K562 (cell line): ENCODE results near the gene SMU1. TPM values are rescaled to one million over a fixed set of nuclear protein-coding genes. Genes with fewer than 3 reads are reported as not detected.

Source experiments
- ATAC-seq: fragments of 200-7000 bp; cut with Tn5 transposase; 3 replicates; pipeline ENCODE4 v1.9.1; 2020; ENCODE audit warnings: moderate library complexity
- BruUV-seq: library from RNA; stranded (reverse); fragments of 400-500 nt; replicated peaks from 2 replicates; lab custom pipeline; 2021; lab: Mats Ljungman, UMichigan
- CTCF ChIA-PET: fragments of 300-600 bp; formaldehyde crosslinking; extraction: SDS; loops from one replicate; lab custom pipeline; 2021; ENCODE audit warnings: low intra/inter-chr PET ratio; lab: Yijun Ruan, JAX
- POLR2A ChIA-PET: fragments of 300-600, 350-650 bp; sonication (Branson Sonifier 250); formaldehyde crosslinking; extraction: SDS; loops from one replicate; lab custom pipeline; 2021; ENCODE audit warnings: antibody characterized with exemption, inconsistent platforms; lab: Yijun Ruan, JAX
- DNase-seq, 4 experiments: peaks; one replicate each; pipeline versions ENCODE4 v3.0.0 to v3.0.0-alpha.2; 2011 to 2018; ENCODE audit warnings: low spot score in 3 of 4, mixed read lengths in 3 of 4; ENCODE audit errors: extremely low read depth in 1 of 4
- FAIRE-seq: peaks from 2 replicates; lab custom pipeline; 2011; peaks lifted over from hg19 to GRCh38; lab: Jason Lieb, UNC
- H2AFZ ChIP-seq: 2 replicates; pipeline ENCODE4 v1.6.0; 2011; ENCODE audit warnings: low read depth, low read length, control low read depth, inconsistent platforms
- H3K27ac ChIP-seq: fragments of 200-600 bp; 3 replicates; pipeline ENCODE4 v1.8.0; 2011; ENCODE audit warnings: low read depth, mild to moderate bottlenecking, control low read depth, inconsistent platforms, low read length, moderate library complexity, mixed read lengths; ENCODE audit errors: extremely low read depth
- H3K27me3 ChIP-seq, 2 experiments: fragments of 300-600 bp in 1 of 2; 2 replicates in 1 of 2; 3 replicates in 1 of 2; pipeline versions ENCODE4 v1.6.0 to v1.8.0; 2011; ENCODE audit warnings: inconsistent platforms in 2 of 2, low read length in 2 of 2, mild to moderate bottlenecking in 1 of 2, mixed read lengths in 1 of 2, moderate library complexity in 1 of 2; ENCODE audit not compliant: control insufficient read depth in 2 of 2, insufficient read depth in 2 of 2
- H3K36me3 ChIP-seq: fragments of 300-600 bp; 3 replicates; pipeline ENCODE4 v1.8.0; 2011; ENCODE audit warnings: mild to moderate bottlenecking, low read length, inconsistent platforms; ENCODE audit not compliant: control insufficient read depth, insufficient read depth
- H3K4me1 ChIP-seq, 2 experiments: fragments of 200-600 bp in 1 of 2; replicated peaks in 1 of 2; 2 replicates in 1 of 2; 3 replicates in 1 of 2; pipeline versions ENCODE4 v1.5.1 to v1.8.0; 2011; ENCODE audit warnings: inconsistent platforms in 2 of 2, low read length in 2 of 2, mild to moderate bottlenecking in 1 of 2, mixed read lengths in 1 of 2, moderate library complexity in 1 of 2; ENCODE audit not compliant: control insufficient read depth in 2 of 2, insufficient read depth in 2 of 2
- H3K4me2 ChIP-seq: 2 replicates; pipeline ENCODE4 v1.6.1; 2011; ENCODE audit warnings: low read length, control low read depth, inconsistent platforms, mixed read lengths; ENCODE audit not compliant: insufficient read depth
- H3K4me3 ChIP-seq: fragments of 200-600 bp; sonication (generic), shearing (Covaris generic); 2 replicates; pipeline ENCODE4 v1.5.1; 2016; ENCODE audit warnings: control low read depth, inconsistent platforms
- H3K79me2 ChIP-seq: fragments of 200-600 bp; 3 replicates; pipeline ENCODE4 v1.8.0; 2011; ENCODE audit warnings: low read length, inconsistent platforms; ENCODE audit not compliant: control insufficient read depth, insufficient read depth
- H3K9ac ChIP-seq, 2 experiments: 2 replicates each; pipeline versions ENCODE4 v1.6.0 to v1.6.1; 2011; ENCODE audit warnings: low read depth in 2 of 2, low read length in 2 of 2, control low read depth in 1 of 2, inconsistent platforms in 1 of 2, mild to moderate bottlenecking in 1 of 2, mixed read lengths in 1 of 2; ENCODE audit not compliant: insufficient read depth in 1 of 2
- H3K9me1 ChIP-seq: one replicate; pipeline ENCODE4 v1.6.0; 2011; ENCODE audit warnings: inconsistent platforms, mild to moderate bottlenecking, low read length, moderate library complexity; ENCODE audit not compliant: control insufficient read depth, insufficient read depth
- H3K9me3 ChIP-seq: replicated peaks from 2 replicates; pipeline ENCODE4 v1.5.1; 2011; ENCODE audit warnings: low read depth, low read length, inconsistent platforms; ENCODE audit not compliant: control insufficient read depth, insufficient read depth
- H4K20me1 ChIP-seq: replicated peaks from 2 replicates; pipeline ENCODE4 v1.6.1; 2011; ENCODE audit warnings: low read length, inconsistent platforms, mixed read lengths; ENCODE audit not compliant: control insufficient read depth, insufficient read depth
- CAMTA2 ChIP-seq: fragments of 250-450 bp; sonication (Bioruptor Pico); conservative IDR thresholded peaks from 2 replicates; pipeline ENCODE4 v1.5.1; 2022
- CBFA2T2 ChIP-seq: fragments of 450-650 bp; conservative IDR thresholded peaks from 2 replicates; pipeline ENCODE4 v1.6.1; 2017; ENCODE audit warnings: mild to moderate bottlenecking
- CBFA2T3 ChIP-seq: fragments of 450-650 bp; IDR thresholded peaks from 2 replicates; pipeline ENCODE4 v1.6.1; 2017
- GMEB1 ChIP-seq: fragments of 250-450 bp; sonication (Bioruptor Pico); IDR thresholded peaks from 2 replicates; pipeline ENCODE4 v1.4.0; 2020; ENCODE audit warnings: mild to moderate bottlenecking
- KDM1A ChIP-seq, 2 experiments: fragments of 450-650 bp; IDR thresholded peaks; 2 replicates each; pipeline ENCODE4 v1.6.1; 2016; ENCODE audit warnings: mild to moderate bottlenecking in 2 of 2
- MEF2D ChIP-seq: conservative IDR thresholded peaks from 2 replicates; pipeline ENCODE4 v1.6.1; 2016; ENCODE audit warnings: low read depth, missing genetic modification characterization, missing compliant biosample characterization
- MEIS2 ChIP-seq: fragments of 450-650 bp; IDR thresholded peaks from 2 replicates; pipeline ENCODE4 v1.6.1; 2014; ENCODE audit warnings: mild to moderate bottlenecking; ENCODE audit not compliant: partially characterized antibody
- MYBL2 ChIP-seq, 2 experiments: fragments of 450-650 bp in 1 of 2; sonication (generic) in 1 of 2; formaldehyde crosslinking in 1 of 2; IDR thresholded peaks; 2 replicates each; pipeline versions ENCODE4 v1.6.1 to v1.8.1; 2017 to 2022; ENCODE audit warnings: borderline replicate concordance in 1 of 2, inconsistent platforms in 1 of 2, low read depth in 1 of 2, mild to moderate bottlenecking in 1 of 2, missing genetic modification reagents in 1 of 2, moderate library complexity in 1 of 2
- TAL1 ChIP-seq: fragments of 450-650 bp; IDR thresholded peaks from 2 replicates; pipeline ENCODE4 v1.6.1; 2016; ENCODE audit warnings: mild to moderate bottlenecking
- TCF3 ChIP-seq: sonication (generic); formaldehyde crosslinking; IDR thresholded peaks from 2 replicates; pipeline ENCODE4 v1.4.0; 2020; ENCODE audit warnings: mild to moderate bottlenecking, missing genetic modification reagents
- THRA ChIP-seq: fragments of 450-650 bp; IDR thresholded peaks from 2 replicates; pipeline ENCODE4 v1.6.1; 2017; ENCODE audit warnings: mild to moderate bottlenecking, moderate library complexity
- WGBS: fragments of 100-300 bp; shearing (Covaris generic); methylation state at CpG from one replicate; pipeline ENCODE4 v1.1.6; 2016; ENCODE audit warnings: low coverage, mixed read lengths; ENCODE audit not compliant: insufficient coverage; ENCODE audit errors: missing lambda C conversion rate; 5-methylcytosine and 5-hydroxymethylcytosine counted together
- in situ Hi-C: fragments of 300-500 bp; cut with MboI; formaldehyde crosslinking; loops from 4 replicates; pipeline ENCODE4 v1.15.0; 2018; ENCODE audit warnings: inconsistent platforms, mixed read lengths
- intact Hi-C: fragments of 100-400 bp; cut with micrococcal nuclease; formaldehyde crosslinking; loops from 2 replicates; pipeline ENCODE4 v1.14.2; 2022
- polyA plus RNA-seq, 8 experiments: library from polyadenylated mRNA; depleted of rRNA in 4 of 8; stranded (reverse) in 5 of 8; unstranded in 3 of 8; fragments of >200 nt; fragmentation: Nextera tagmentation in 2 of 8; fragmentation: Illumina TruSeq in 1 of 8; extraction: Ambion mirVana in 2 of 8; extraction: Trizol in 1 of 8; gene quantifications; 2 replicates each; pipeline versions ENCODE4 v1.2.1 to v1.2.3, GENCODE V29; 2011 to 2014; ENCODE audit warnings: inconsistent platforms in 1 of 8, missing spikeins in 1 of 8
- total RNA-seq, 7 experiments: library from RNA; depleted of rRNA in 6 of 7; stranded (reverse); fragments of >200 nt in 6 of 7; fragmentation: Illumina TruSeq in 2 of 7; extraction: Trizol in 2 of 7; gene quantifications; 2 replicates each; pipeline versions ENCODE4 v1.2.1 to v1.2.3, GENCODE V29; 2011 to 2021; ENCODE audit warnings: low replicate concordance in 1 of 7
- TF ChIP-seq, protein P1 (sequence below): sonication (generic); formaldehyde crosslinking; IDR thresholded peaks from 2 replicates; pipeline ENCODE4 v1.8.0; 2022; ENCODE audit warnings: missing genetic modification reagents, mild to moderate bottlenecking, moderate library complexity, borderline replicate concordance

The SMU1 gene
- total and polyA plus RNA-seq, 9 of the 15 experiments (the other 6 are each of a cell fraction or from before 2014, with no cell fraction given), result 13.2 to 33.4 (median 20.7) TPM

GRCh38 chr9:32992595-32993238 is 83.8 kb downstream of the SMU1 start:
- ChIA-PET CTCF (no interaction called here), POLR2A (interaction anchor here (0.6 to 2.9 kb wide), 5 partner anchors 9 to 1024 kb away, joined by 3 to 7 read pairs (median 4); partner anchors contain the start of genes APTX and DNAJA1)

More at GRCh38 chr9:32992595-32993238, 83.8 kb downstream of the SMU1 start:
- in situ Hi-C loops, result no loop called here
- intact Hi-C loops, result loop anchor here (2.0 to 10.0 kb wide), 2 partner anchors 32 to 232 kb away; partner anchors contain the start of gene DNAJA1
- H3K4me1 ChIP-seq, result peaks cover 14 to 22% of the 10 kb centered on the region in 2 experiments; a peak in 4 of 5 replicates
- TF ChIP-seq CBFA2T3 (peak; percentile 75), GMEB1 (no peak), TCF3 (CRISPR knock-in tag) (peak; percentile 54), TAL1 (peak; percentile 40; the same call in 1 of the 2 replicates), CBFA2T2 (peak; percentile 55; the same call in 1 of the 2 replicates), CAMTA2 (CRISPR knock-in tag) (no peak), THRA (no peak), KDM1A (IDR thresholded peaks at IDR 0.05) (peak in 1 of 2 experiments; percentile 31; a peak in 1 of 4 replicates), MEF2D (tag) (no peak), MYBL2 (IDR thresholded peaks at IDR 0.05; ENCODE audit: low read depth) (no peak), MYBL2 (CRISPR knock-in tag; IDR thresholded peaks at IDR 0.05; ENCODE audit: borderline replicate concordance) (no peak), MEIS2 (peak; percentile 27)
- TF ChIP-seq, protein P1, sequence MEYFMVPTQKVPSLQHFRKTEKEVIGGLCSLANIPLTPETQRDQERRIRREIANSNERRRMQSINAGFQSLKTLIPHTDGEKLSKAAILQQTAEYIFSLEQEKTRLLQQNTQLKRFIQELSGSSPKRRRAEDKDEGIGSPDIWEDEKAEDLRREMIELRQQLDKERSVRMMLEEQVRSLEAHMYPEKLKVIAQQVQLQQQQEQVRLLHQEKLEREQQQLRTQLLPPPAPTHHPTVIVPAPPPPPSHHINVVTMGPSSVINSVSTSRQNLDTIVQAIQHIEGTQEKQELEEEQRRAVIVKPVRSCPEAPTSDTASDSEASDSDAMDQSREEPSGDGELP (CRISPR knock-in tag), result peak; percentile 15; the same call in 1 of the 2 replicates
- H3K9me3 ChIP-seq, result no peaks in the 10 kb centered on the region
- BruUV-seq, result no TSS peak
- FAIRE-seq (no peak), ATAC-seq (peak; percentile 61), DNase-seq (peak in 1 of 4 experiments; percentile 12)
- peak overlapping the region; percentile 21; the same call in 1 of the 2 replicates for H3K4me2 ChIP-seq
- H4K20me1 ChIP-seq, result peaks cover 7% of the 10 kb centered on the region; the same call in 1 of the 2 replicates
- peak overlapping the region; percentile 34; the same call in 1 of the 3 replicates for H3K27ac ChIP-seq
- WGBS, result 10% methylated on average over 3 of the region's 3 CpGs
- H2AFZ ChIP-seq, result no peak overlapping the region
- no peaks in the 10 kb centered on the region for H3K9me1 ChIP-seq
- H3K36me3 ChIP-seq, result peaks cover 67% of the 10 kb centered on the region
- peaks cover 57% of the 10 kb centered on the region for H3K79me2 ChIP-seq
- H3K9ac ChIP-seq, result no peak overlapping the region
- no peak overlapping the region for H3K4me3 ChIP-seq
- no peaks in the 10 kb centered on the region for H3K27me3 ChIP-seq
